K562 (cell line): ENCODE data around the gene FBXO48.

ENCODE experiments used
- FUS ChIP-seq: fragments of 200-400 bp; formaldehyde crosslinking; optimal IDR thresholded peaks from 2 replicates; pipeline ENCODE3; 2017; ENCODE audit warnings: low read depth, low read length
- GABPA ChIP-seq: fragments of 200-800 bp; sonication (Bioruptor generic); conservative IDR thresholded peaks from 2 replicates; pipeline ENCODE4 v1.6.1; 2016; ENCODE audit warnings: low read depth, missing genetic modification characterization, missing compliant biosample characterization
- NFIC ChIP-seq: fragments of 450-650 bp; IDR thresholded peaks from 2 replicates; pipeline ENCODE4 v1.6.1; 2017; ENCODE audit warnings: mild to moderate bottlenecking, inconsistent platforms
- POLR2A ChIP-seq: fragments of 450-650 bp; conservative IDR thresholded peaks from 2 replicates; pipeline ENCODE4 v1.6.1; 2016
- SMARCB1 ChIP-seq: IDR thresholded peaks from 2 replicates; pipeline ENCODE4 v1.6.1; 2011; ENCODE audit warnings: improper control_type of control experiment, low read depth; ENCODE audit not compliant: insufficient read length
- TBP ChIP-seq: optimal IDR thresholded peaks from 2 replicates; pipeline ENCODE3; 2011; ENCODE audit warnings: low read depth, low read length, improper control_type of control experiment
- TF ChIP-seq, protein P1 (sequence below), 3 experiments: IDR thresholded peaks in 2 of 3; conservative IDR thresholded peaks in 1 of 3; 2 replicates each; pipeline ENCODE4 v1.5.1; 2011 to 2012; ENCODE audit warnings: low read length in 3 of 3, mild to moderate bottlenecking in 3 of 3, control low read depth in 2 of 3, improper control_type of control experiment in 1 of 3, inconsistent platforms in 1 of 3, low read depth in 1 of 3, mixed read lengths in 1 of 3, moderate library complexity in 1 of 3; ENCODE audit not compliant: insufficient read depth in 2 of 3
- TF ChIP-seq, protein P2 (sequence below): fragments of 450-650 bp; IDR thresholded peaks from 2 replicates; pipeline ENCODE4 v1.6.1; 2016

DNA sequence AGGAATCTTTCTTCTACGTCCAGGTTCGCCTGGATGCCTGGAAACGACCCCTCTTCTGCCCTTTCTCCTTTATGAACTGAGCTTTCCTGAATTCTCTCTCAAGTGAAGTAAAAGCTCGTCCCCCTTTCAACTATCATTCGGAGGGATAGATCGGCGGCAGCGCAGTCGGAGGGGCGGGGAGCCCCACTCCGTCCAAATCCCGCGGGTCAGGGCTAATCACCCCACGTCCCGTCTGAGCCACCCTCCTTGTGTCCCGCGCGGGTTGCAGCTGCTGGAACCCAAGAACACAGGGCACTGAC, 367 bp downstream of the FBXO48 start:
- TF ChIP-seq FUS (no peak), SMARCB1 (no peak), TBP (no peak), POLR2A (no peak), NFIC (no peak), GABPA (tag) (no peak)
- TF ChIP-seq, protein P1, sequence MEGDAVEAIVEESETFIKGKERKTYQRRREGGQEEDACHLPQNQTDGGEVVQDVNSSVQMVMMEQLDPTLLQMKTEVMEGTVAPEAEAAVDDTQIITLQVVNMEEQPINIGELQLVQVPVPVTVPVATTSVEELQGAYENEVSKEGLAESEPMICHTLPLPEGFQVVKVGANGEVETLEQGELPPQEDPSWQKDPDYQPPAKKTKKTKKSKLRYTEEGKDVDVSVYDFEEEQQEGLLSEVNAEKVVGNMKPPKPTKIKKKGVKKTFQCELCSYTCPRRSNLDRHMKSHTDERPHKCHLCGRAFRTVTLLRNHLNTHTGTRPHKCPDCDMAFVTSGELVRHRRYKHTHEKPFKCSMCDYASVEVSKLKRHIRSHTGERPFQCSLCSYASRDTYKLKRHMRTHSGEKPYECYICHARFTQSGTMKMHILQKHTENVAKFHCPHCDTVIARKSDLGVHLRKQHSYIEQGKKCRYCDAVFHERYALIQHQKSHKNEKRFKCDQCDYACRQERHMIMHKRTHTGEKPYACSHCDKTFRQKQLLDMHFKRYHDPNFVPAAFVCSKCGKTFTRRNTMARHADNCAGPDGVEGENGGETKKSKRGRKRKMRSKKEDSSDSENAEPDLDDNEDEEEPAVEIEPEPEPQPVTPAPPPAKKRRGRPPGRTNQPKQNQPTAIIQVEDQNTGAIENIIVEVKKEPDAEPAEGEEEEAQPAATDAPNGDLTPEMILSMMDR (IDR thresholded peaks at IDR 0.05 in 2 of 3, conservative IDR thresholded peaks at IDR 0.05 in 1 of 3; ENCODE audit: insufficient read depth in 2 of 3, low read depth in 1 of 3, low read length in 3 of 3) = no peak
- TF ChIP-seq, protein P2, sequence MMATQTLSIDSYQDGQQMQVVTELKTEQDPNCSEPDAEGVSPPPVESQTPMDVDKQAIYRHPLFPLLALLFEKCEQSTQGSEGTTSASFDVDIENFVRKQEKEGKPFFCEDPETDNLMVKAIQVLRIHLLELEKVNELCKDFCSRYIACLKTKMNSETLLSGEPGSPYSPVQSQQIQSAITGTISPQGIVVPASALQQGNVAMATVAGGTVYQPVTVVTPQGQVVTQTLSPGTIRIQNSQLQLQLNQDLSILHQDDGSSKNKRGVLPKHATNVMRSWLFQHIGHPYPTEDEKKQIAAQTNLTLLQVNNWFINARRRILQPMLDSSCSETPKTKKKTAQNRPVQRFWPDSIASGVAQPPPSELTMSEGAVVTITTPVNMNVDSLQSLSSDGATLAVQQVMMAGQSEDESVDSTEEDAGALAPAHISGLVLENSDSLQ = no peak
